ENCODE measurements around the gene NEO1. TPM values are rescaled to one million over a fixed set of nuclear protein-coding genes. Genes with fewer than 3 reads are reported as not detected.
A peak's percentile ranks its signal among the peaks of the same experiment; 100 is the strongest.

The NEO1 gene
- total RNA-seq, 1 donor from 2014 or later = 30.3 TPM

DNA sequence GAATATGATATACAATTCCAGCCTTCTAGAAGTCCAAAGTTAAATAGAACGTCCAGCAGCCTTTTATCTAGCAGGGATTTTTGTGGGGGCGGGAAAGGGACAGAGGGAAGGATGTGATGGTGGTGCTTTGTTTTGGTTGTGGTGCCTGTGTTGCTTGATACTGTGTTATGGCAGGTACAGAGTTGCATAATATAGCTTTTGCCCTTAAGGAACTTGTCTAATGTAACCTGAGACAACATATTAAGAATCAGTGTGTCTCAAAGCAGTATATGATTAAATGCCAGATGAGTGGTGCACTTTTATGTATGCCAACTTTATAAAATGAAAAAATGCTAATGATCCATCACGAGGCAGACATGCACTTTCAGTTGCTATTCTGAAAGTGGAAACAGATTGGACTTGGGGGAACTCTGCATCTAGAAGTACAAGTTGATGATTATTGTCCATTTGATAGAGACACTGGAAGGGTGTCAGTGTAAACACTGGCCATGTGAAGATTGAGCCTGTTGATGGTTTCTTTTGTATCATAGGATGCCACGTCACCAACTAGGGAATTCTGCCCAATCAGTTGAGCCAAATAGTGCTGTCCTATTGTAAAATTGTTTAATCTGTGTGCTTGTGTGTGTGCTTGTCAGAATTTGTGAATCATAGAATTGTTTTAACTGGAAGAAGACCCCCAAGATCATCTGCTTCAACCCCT lies 23.0 kb downstream of the NEO1 start:
- Histone ChIP-seq H3K9me3 (ENCODE audit: insufficient read depth, low read depth, low read length) (no peaks in the 10 kb centered on the region), H2AFZ (ENCODE audit: low read depth, low read length) (no peak overlapping the region), H3K27ac (ENCODE audit: low read depth, low read length) (no peak overlapping the region), H3K36me3 (ENCODE audit: insufficient read depth, low read length) (no peaks in the 10 kb centered on the region), H3K9ac (ENCODE audit: low read length) (no peak overlapping the region), H3K27me3 (ENCODE audit: insufficient read depth, low read length) (no peaks in the 10 kb centered on the region), H3K4me1 (ENCODE audit: insufficient read depth, low read length) (peaks cover 10% of the 10 kb centered on the region), H4K20me1 (ENCODE audit: insufficient read depth, low read length) (peaks cover 31% of the 10 kb centered on the region), H3K79me2 (ENCODE audit: insufficient read depth, low read length) (no peaks in the 10 kb centered on the region), H3K4me3 (ENCODE audit: insufficient read depth, low read depth, low read length) (no peak overlapping the region), H3K4me2 (ENCODE audit: low read length) (peak overlapping the region; percentile 1)
- FAIRE-seq (peak; percentile 9), DNase-seq (ENCODE audit: low read depth) (no peak)
- no peak overlapping the region for H3K4me3 Mint-ChIP-seq (ENCODE audit: unreplicated experiment)
- H3K27ac Mint-ChIP-seq (ENCODE audit: unreplicated experiment) = no peak overlapping the region
- TF ChIP-seq, protein P1, sequence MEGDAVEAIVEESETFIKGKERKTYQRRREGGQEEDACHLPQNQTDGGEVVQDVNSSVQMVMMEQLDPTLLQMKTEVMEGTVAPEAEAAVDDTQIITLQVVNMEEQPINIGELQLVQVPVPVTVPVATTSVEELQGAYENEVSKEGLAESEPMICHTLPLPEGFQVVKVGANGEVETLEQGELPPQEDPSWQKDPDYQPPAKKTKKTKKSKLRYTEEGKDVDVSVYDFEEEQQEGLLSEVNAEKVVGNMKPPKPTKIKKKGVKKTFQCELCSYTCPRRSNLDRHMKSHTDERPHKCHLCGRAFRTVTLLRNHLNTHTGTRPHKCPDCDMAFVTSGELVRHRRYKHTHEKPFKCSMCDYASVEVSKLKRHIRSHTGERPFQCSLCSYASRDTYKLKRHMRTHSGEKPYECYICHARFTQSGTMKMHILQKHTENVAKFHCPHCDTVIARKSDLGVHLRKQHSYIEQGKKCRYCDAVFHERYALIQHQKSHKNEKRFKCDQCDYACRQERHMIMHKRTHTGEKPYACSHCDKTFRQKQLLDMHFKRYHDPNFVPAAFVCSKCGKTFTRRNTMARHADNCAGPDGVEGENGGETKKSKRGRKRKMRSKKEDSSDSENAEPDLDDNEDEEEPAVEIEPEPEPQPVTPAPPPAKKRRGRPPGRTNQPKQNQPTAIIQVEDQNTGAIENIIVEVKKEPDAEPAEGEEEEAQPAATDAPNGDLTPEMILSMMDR (IDR thresholded peaks at IDR 0.05; ENCODE audit: insufficient read depth, low read depth, low read length) = no peak
- no peak for TF ChIP-seq EZH2 (IDR thresholded peaks at IDR 0.05; ENCODE audit: insufficient read depth, low read length)
- H3K4me1 Mint-ChIP-seq (ENCODE audit: low read depth, unreplicated experiment) = peaks cover 3% of the 10 kb centered on the region
- no peaks in the 10 kb centered on the region for H3K9me3 Mint-ChIP-seq (ENCODE audit: unreplicated experiment)
- H3K27me3 Mint-ChIP-seq (ENCODE audit: low read depth, unreplicated experiment) = no peaks in the 10 kb centered on the region
- H3K36me3 Mint-ChIP-seq (ENCODE audit: low read depth, unreplicated experiment) = no peaks in the 10 kb centered on the region

DNA sequence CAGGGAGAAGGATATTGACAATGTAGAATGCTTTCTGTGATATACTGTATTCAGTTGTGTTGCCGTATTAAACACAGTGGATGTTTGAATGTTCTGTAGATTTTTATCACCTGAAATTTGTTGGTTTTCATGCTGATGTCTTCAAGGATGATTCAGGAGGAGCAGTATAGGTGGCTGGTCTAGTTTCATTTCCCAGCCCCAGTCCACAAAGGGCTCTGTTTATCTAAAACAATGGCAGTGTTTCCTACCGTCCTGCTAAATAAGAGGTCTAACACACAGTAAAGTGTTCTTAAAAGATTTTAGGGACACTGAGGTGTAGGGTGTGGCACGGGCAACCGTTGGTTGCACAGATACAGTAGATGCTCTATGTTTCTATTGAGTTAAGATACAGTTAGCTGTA lies 26.0 kb downstream of the NEO1 start:
- Histone ChIP-seq H3K4me1 (ENCODE audit: insufficient read depth, low read length) (peaks cover 10% of the 10 kb centered on the region), H3K9me3 (ENCODE audit: insufficient read depth, low read depth, low read length) (no peaks in the 10 kb centered on the region), H3K79me2 (ENCODE audit: insufficient read depth, low read length) (no peaks in the 10 kb centered on the region), H3K4me2 (ENCODE audit: low read length) (peak overlapping the region; percentile 65), H3K27ac (ENCODE audit: low read depth, low read length) (no peak overlapping the region), H3K4me3 (ENCODE audit: insufficient read depth, low read depth, low read length) (no peak overlapping the region), H3K36me3 (ENCODE audit: insufficient read depth, low read length) (no peaks in the 10 kb centered on the region), H4K20me1 (ENCODE audit: insufficient read depth, low read length) (peaks cover 23% of the 10 kb centered on the region), H2AFZ (ENCODE audit: low read depth, low read length) (no peak overlapping the region), H3K9ac (ENCODE audit: low read length) (no peak overlapping the region), H3K27me3 (ENCODE audit: insufficient read depth, low read length) (no peaks in the 10 kb centered on the region)
- Mint-ChIP-seq H3K27me3 (ENCODE audit: low read depth, unreplicated experiment) (no peaks in the 10 kb centered on the region), H3K9me3 (ENCODE audit: unreplicated experiment) (no peaks in the 10 kb centered on the region), H3K4me3 (ENCODE audit: unreplicated experiment) (no peak overlapping the region), H3K4me1 (ENCODE audit: low read depth, unreplicated experiment) (peaks cover 3% of the 10 kb centered on the region), H3K27ac (ENCODE audit: unreplicated experiment) (no peak overlapping the region), H3K36me3 (ENCODE audit: low read depth, unreplicated experiment) (no peaks in the 10 kb centered on the region)
- FAIRE-seq = no peak
- no peak for DNase-seq (ENCODE audit: low read depth)
- TF ChIP-seq, protein P1 (IDR thresholded peaks at IDR 0.05; ENCODE audit: insufficient read depth, low read depth, low read length) = no peak
- TF ChIP-seq EZH2 (IDR thresholded peaks at IDR 0.05; ENCODE audit: insufficient read depth, low read length) = no peak

DNA sequence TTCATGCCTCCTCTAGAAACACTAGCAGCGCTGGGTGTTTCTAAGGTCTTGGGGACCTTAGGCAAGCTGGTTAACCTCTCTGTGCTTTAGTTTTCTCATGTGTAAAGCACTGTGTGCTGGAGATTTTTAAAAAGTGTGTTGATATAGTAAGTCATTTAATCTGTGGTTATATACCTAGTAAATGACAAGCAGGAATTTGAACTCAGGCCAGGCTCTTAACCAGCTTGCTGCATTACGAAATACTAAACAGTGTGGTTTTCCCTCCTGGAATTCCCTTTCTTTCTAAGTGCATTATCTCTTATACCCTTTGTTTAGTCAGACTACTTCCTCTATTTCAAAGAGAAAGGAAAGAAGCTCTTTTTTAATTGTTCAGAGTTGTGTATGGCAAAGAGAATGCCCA lies 26.5 kb downstream of the NEO1 start:
- Histone ChIP-seq H4K20me1 (ENCODE audit: insufficient read depth, low read length) (peaks cover 19% of the 10 kb centered on the region), H3K79me2 (ENCODE audit: insufficient read depth, low read length) (no peaks in the 10 kb centered on the region), H3K4me3 (ENCODE audit: insufficient read depth, low read depth, low read length) (no peak overlapping the region), H3K27ac (ENCODE audit: low read depth, low read length) (no peak overlapping the region), H2AFZ (ENCODE audit: low read depth, low read length) (no peak overlapping the region), H3K4me1 (ENCODE audit: insufficient read depth, low read length) (peaks cover 10% of the 10 kb centered on the region), H3K4me2 (ENCODE audit: low read length) (peak overlapping the region; percentile 65), H3K36me3 (ENCODE audit: insufficient read depth, low read length) (no peaks in the 10 kb centered on the region), H3K9me3 (ENCODE audit: insufficient read depth, low read depth, low read length) (no peaks in the 10 kb centered on the region), H3K9ac (ENCODE audit: low read length) (no peak overlapping the region), H3K27me3 (ENCODE audit: insufficient read depth, low read length) (no peaks in the 10 kb centered on the region)
- FAIRE-seq (peak; percentile 5), DNase-seq (ENCODE audit: low read depth) (peak; percentile 94)
- no peaks in the 10 kb centered on the region for H3K27me3 Mint-ChIP-seq (ENCODE audit: low read depth, unreplicated experiment)
- H3K27ac Mint-ChIP-seq (ENCODE audit: unreplicated experiment) = no peak overlapping the region
- H3K36me3 Mint-ChIP-seq (ENCODE audit: low read depth, unreplicated experiment) = no peaks in the 10 kb centered on the region
- no peak overlapping the region for H3K4me3 Mint-ChIP-seq (ENCODE audit: unreplicated experiment)
- H3K4me1 Mint-ChIP-seq (ENCODE audit: low read depth, unreplicated experiment) = peaks cover 3% of the 10 kb centered on the region
- H3K9me3 Mint-ChIP-seq (ENCODE audit: unreplicated experiment) = no peaks in the 10 kb centered on the region
- TF ChIP-seq EZH2 (IDR thresholded peaks at IDR 0.05; ENCODE audit: insufficient read depth, low read length) = no peak
